AG04450 (cell line): ENCODE data around the gene NKPD1. TPM values are rescaled to one million over a fixed set of nuclear protein-coding genes. Genes with fewer than 3 reads are reported as not detected.

Experiments
- CTCF ChIA-PET: fragments of 300-600, 350-600 bp; formaldehyde crosslinking; extraction: SDS; loops from one replicate; lab custom pipeline; 2022; ENCODE audit warnings: antibody characterized with exemption, inconsistent platforms; lab: Charles Lee
- POLR2A ChIA-PET: fragments of 350-600 bp; formaldehyde crosslinking; extraction: SDS; loops from one replicate; lab custom pipeline; 2021; ENCODE audit warnings: antibody characterized with exemption, inconsistent platforms; lab: Yijun Ruan, JAX
- DNase-seq: peaks from one replicate; pipeline ENCODE4 v3.0.0-alpha.2; 2011; ENCODE audit warnings: low read depth, low spot score
- H3K27ac ChIP-seq: one replicate; pipeline ENCODE4 v1.5.1; 2012; ENCODE audit warnings: low read depth, low read length, control low read depth
- H3K27me3 ChIP-seq: one replicate; pipeline ENCODE4 v1.6.0; 2012; ENCODE audit warnings: low read length; ENCODE audit not compliant: control insufficient read depth, insufficient read depth
- H3K4me3 ChIP-seq: 2 replicates; pipeline ENCODE4 v1.5.1; 2011; ENCODE audit warnings: mild to moderate bottlenecking, low read depth, low read length, control low read depth
- H3K9me3 ChIP-seq: 2 replicates; pipeline ENCODE4 v1.5.1; 2012; ENCODE audit warnings: low read length; ENCODE audit not compliant: control insufficient read depth, insufficient read depth
- CTCF ChIP-seq: IDR thresholded peaks from 2 replicates; pipeline ENCODE4 v1.5.1; 2011; ENCODE audit warnings: low read depth, low read length, control low read depth, inconsistent platforms
- polyA plus RNA-seq: library from polyadenylated mRNA; depleted of rRNA; stranded (reverse); fragments of >200 nt; gene quantifications from 2 replicates; pipeline ENCODE4 v1.2.3, GENCODE V29; 2011

Gene NKPD1
- polyA plus RNA-seq, 1 experiment, result 0.04 TPM

- ChIA-PET CTCF (no interaction called here), POLR2A (no interaction called here)
- H3K4me3 ChIP-seq, result no peak overlapping the region
- TF ChIP-seq CTCF, result no peak
- no peak overlapping the region for H3K27ac ChIP-seq
- H3K9me3 ChIP-seq, result peaks cover 5% of the 10 kb centered on the region; the same call in 1 of the 2 replicates
- no peak for DNase-seq
- H3K27me3 ChIP-seq, result peaks cover 15% of the 10 kb centered on the region
Measured at GRCh38 chr19:45156751-45157150, 4.0 kb downstream of the NKPD1 start.

GRCh38 chr19:45156011-45156630 lies 4.7 kb downstream of the NKPD1 start:
- ChIA-PET POLR2A (no interaction called here), CTCF (no interaction called here)
- no peak for DNase-seq
- TF ChIP-seq CTCF, result no peak
- H3K27ac ChIP-seq, result no peak overlapping the region
- H3K9me3 ChIP-seq, result peaks cover 5% of the 10 kb centered on the region; the same call in 1 of the 2 replicates
- H3K27me3 ChIP-seq, result peaks cover 17% of the 10 kb centered on the region
- no peak overlapping the region for H3K4me3 ChIP-seq

GRCh38 chr19:45154064-45154827 lies 6.5 kb downstream of the NKPD1 start:
- ChIA-PET CTCF (interaction anchor here (1.7 kb wide), 1 partner anchor 29 kb away, joined by 6 read pairs; no protein-coding TSS in a partner anchor), POLR2A (interaction anchor here (0.6 kb wide), 2 partner anchors 26 to 77 kb away, joined by 4 to 11 read pairs; no protein-coding TSS in a partner anchor)
- DNase-seq, result no peak
- no peak overlapping the region for H3K27ac ChIP-seq
- H3K4me3 ChIP-seq, result 0 out of 2 replicates have a peak overlapping the region, but pooled peaks have one; percentile 7
- H3K27me3 ChIP-seq, result peaks cover 14% of the 10 kb centered on the region
- peaks cover 5% of the 10 kb centered on the region; the same call in 1 of the 2 replicates for H3K9me3 ChIP-seq
- peak; percentile 1; the same call in 1 of the 2 replicates for TF ChIP-seq CTCF

GRCh38 chr19:45153339-45154063 lies 7.3 kb downstream of the NKPD1 start:
- peaks cover 14% of the 10 kb centered on the region for H3K27me3 ChIP-seq
- peak overlapping the region; percentile 25; the same call in 1 of the 2 replicates for H3K4me3 ChIP-seq
- POLR2A ChIA-PET, result interaction anchor here (0.7 to 2.3 kb wide), 2 partner anchors 25 to 119 kb away, joined by 3 to 8 read pairs; partner anchors contain the start of genes BLOC1S3 and TRAPPC6A
- DNase-seq, result no peak
- no peak for TF ChIP-seq CTCF
- peaks cover 5% of the 10 kb centered on the region; the same call in 1 of the 2 replicates for H3K9me3 ChIP-seq
- CTCF ChIA-PET, result no interaction called here
- H3K27ac ChIP-seq, result no peak overlapping the region
